Breast epithelium (tissue), 3 donors: ENCODE data around the gene SRSF4.

Source experiments
- CTCF ChIP-seq, 3 donors: fragments of 450-650 bp; IDR thresholded peaks; one replicate each; pipeline ENCODE4 v1.5.1; 2016 to 2017; ENCODE audit warnings: antibody characterized with exemption in 3 of 3, mild to moderate bottlenecking in 3 of 3, moderate library complexity in 3 of 3
- POLR2AphosphoS5 ChIP-seq, 3 donors: sonication (generic); formaldehyde crosslinking; IDR thresholded peaks; one replicate each; pipeline ENCODE4 v1.6.1; 2017; ENCODE audit warnings: antibody characterized with exemption in 3 of 3

GRCh38 chr1:29136391-29136915, 45.2 kb downstream of the SRSF4 start:
- TF ChIP-seq CTCF (IDR thresholded peaks at IDR 0.05), result no peak
- TF ChIP-seq POLR2AphosphoS5 (IDR thresholded peaks at IDR 0.05), result no peak
